ENCODE measurements around the gene PCP2.

The PCP2 gene

DNA sequence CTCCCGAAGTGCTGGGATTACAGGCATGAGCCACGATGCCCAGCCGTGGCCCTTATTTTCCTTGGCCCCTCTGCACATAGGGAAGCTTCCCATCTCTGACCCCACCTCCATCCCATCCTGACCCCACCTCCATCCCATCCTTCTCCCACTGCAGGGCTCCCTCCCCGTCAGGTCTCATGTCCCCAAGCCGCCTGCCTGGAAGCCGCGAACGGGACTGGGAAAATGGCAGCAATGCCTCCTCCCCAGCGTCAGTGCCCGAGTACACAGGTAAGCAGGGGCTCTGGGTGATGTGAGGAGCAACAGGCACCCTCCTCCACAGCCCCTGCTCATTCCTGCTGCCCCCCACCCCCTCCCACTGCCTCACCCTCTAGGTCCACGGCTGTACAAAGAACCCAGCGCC, 16.3 kb downstream of the PCP2 start:
- Histone ChIP-seq H3K36me3 (ENCODE audit: control insufficient read depth, insufficient read depth, low read length) (peaks cover 38% of the 10 kb centered on the region), H3K4me1 (ENCODE audit: control insufficient read depth, insufficient read depth, low read length, poor library complexity, severe bottlenecking) (no peaks in the 10 kb centered on the region), H3K4me3 (ENCODE audit: extremely low read depth, insufficient read depth, low read length, poor library complexity, severe bottlenecking) (no peak overlapping the region), H3K27ac (ENCODE audit: low read depth, low read length, severe bottlenecking) (no peak overlapping the region), H3K9me3 (ENCODE audit: control insufficient read depth, low read length) (no peaks in the 10 kb centered on the region)
- WGBS, 2 experiments (ENCODE audit: insufficient coverage in 2 of 2), result 83 to 88% methylated on average over 6 to 7 of the region's 12 CpGs

DNA sequence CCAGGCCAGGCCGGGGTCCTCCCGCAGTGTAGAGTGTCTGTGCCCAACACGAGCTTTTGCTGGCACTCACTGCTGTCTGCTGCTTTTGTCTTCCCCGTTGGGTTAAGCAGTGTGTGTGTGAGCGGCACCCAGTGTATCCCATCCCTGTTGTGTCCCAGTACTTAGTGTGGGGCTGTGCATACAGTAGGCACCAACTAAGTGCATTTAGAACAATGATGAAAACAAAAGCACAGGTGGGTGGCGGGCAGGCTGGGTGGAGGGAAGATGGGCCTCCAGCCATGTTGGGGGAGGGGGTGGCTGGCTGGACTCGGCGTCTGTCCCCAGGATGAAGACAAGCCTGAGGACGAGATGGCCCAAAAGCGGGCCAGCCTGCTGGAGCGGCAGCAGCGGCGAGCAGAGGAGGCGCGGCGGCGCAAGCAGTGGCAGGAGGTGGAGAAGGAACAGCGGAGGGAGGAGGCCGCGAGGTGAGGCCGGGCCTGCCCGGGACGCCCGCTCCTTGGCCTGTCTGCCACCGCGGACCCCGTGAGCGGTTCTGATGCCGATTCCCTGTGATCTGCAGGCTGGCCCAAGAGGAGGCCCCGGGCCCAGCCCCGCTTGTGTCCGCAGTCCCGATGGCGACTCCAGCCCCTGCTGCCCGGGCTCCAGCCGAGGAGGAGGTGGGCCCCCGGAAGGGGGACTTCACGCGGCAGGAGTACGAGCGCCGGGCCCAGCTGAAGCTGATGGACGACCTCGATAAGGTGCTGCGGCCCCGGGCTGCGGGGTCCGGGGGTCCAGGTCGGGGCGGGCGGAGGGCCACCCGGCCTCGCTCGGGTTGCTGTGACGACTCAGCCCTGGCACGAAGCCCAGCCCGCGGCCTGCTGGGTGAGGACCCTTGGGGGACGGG, 18.4 kb downstream of the PCP2 start:
- Histone ChIP-seq H3K27ac (ENCODE audit: low read depth, low read length, severe bottlenecking) (no peak overlapping the region), H3K4me1 (ENCODE audit: control insufficient read depth, insufficient read depth, low read length, poor library complexity, severe bottlenecking) (no peaks in the 10 kb centered on the region), H3K9me3 (ENCODE audit: control insufficient read depth, low read length) (no peaks in the 10 kb centered on the region), H3K4me3 (ENCODE audit: extremely low read depth, insufficient read depth, low read length, poor library complexity, severe bottlenecking) (no peak overlapping the region), H3K36me3 (ENCODE audit: control insufficient read depth, insufficient read depth, low read length) (peaks cover 24% of the 10 kb centered on the region)
- 92 to 95% methylated on average over 36 to 53 of the region's 59 CpGs for WGBS, 2 experiments (ENCODE audit: insufficient coverage in 2 of 2)

DNA sequence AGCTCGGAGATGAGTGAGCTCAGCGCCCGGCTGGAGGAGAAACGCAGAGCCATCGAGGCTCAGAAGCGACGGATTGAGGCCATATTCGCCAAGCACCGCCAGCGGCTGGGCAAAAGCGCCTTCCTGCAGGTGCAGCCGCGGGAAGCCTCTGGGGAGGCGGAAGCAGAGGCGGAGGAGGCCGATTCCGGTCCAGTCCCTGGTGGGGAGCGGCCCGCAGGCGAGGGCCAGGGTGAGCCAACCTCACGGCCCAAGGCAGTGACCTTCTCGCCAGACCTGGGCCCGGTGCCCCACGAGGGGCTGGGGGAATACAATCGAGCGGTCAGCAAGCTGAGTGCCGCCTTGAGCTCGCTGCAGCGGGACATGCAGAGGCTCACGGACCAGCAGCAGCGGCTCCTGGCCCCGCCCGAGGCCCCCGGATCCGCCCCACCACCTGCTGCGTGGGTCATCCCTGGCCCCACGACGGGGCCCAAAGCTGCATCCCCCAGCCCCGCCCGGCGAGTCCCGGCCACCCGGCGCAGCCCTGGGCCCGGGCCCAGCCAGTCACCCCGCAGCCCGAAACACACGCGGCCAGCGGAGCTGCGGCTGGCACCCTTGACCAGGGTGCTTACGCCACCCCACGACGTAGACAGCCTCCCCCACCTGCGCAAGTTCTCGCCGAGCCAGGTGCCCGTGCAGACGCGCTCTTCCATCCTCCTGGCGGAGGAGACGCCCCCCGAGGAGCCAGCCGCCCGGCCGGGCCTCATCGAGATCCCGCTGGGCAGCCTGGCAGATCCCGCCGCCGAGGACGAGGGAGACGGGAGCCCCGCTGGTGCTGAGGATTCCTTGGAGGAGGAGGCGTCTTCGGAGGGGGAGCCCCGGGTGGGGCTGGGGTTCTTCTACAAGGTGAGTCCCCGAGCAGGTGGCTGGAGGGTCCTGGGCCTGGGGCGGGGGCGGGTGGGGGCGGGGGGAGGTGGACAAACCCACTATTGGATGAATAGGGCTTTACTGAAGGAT, 20.9 kb downstream of the PCP2 start:
- WGBS, 2 experiments (ENCODE audit: insufficient coverage in 2 of 2), result 91 to 95% methylated on average over 60 to 75 of the region's 81 CpGs
- H3K9me3 ChIP-seq (ENCODE audit: control insufficient read depth, low read length), result no peaks in the 10 kb centered on the region
- no peaks in the 10 kb centered on the region for H3K36me3 ChIP-seq (ENCODE audit: control insufficient read depth, insufficient read depth, low read length)
- H3K27ac ChIP-seq (ENCODE audit: low read depth, low read length, severe bottlenecking), result no peak overlapping the region
- no peaks in the 10 kb centered on the region for H3K4me1 ChIP-seq (ENCODE audit: control insufficient read depth, insufficient read depth, low read length, poor library complexity, severe bottlenecking)
- no peak overlapping the region for H3K4me3 ChIP-seq (ENCODE audit: extremely low read depth, insufficient read depth, low read length, poor library complexity, severe bottlenecking)

DNA sequence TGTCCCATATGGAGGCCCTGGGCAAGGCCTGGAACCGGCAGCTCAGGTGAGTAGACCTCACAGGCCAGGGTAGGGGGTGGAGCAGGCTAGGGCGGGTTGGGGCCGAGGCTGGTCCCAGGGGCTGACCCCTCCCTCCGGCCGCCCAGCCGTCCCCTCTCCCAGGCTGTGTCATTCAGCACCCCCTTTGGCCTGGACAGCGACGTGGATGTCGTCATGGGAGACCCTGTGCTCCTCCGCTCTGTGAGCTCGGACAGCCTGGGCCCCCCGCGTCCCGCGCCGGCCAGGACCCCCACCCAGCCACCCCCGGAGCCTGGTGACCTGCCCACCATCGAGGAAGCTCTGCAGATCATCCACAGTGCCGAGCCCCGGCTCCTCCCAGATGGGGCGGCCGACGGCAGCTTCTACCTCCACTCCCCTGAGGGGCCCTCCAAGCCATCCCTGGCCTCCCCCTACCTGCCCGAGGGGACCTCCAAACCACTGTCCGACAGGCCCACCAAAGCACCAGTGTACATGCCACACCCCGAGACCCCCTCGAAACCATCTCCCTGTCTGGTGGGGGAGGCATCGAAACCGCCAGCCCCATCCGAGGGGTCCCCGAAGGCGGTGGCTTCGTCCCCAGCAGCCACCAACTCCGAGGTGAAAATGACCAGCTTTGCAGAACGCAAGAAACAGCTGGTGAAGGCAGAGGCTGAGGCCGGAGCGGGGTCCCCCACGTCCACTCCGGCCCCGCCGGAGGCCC, 21.8 kb downstream of the PCP2 start:
- Histone ChIP-seq H3K4me1 (ENCODE audit: control insufficient read depth, insufficient read depth, low read length, poor library complexity, severe bottlenecking) (no peaks in the 10 kb centered on the region), H3K27ac (ENCODE audit: low read depth, low read length, severe bottlenecking) (no peak overlapping the region), H3K4me3 (ENCODE audit: extremely low read depth, insufficient read depth, low read length, poor library complexity, severe bottlenecking) (no peak overlapping the region), H3K36me3 (ENCODE audit: control insufficient read depth, insufficient read depth, low read length) (no peaks in the 10 kb centered on the region), H3K9me3 (ENCODE audit: control insufficient read depth, low read length) (no peaks in the 10 kb centered on the region)
- 88 to 95% methylated on average over 33 to 39 of the region's 41 CpGs for WGBS, 2 experiments (ENCODE audit: insufficient coverage in 2 of 2)

DNA sequence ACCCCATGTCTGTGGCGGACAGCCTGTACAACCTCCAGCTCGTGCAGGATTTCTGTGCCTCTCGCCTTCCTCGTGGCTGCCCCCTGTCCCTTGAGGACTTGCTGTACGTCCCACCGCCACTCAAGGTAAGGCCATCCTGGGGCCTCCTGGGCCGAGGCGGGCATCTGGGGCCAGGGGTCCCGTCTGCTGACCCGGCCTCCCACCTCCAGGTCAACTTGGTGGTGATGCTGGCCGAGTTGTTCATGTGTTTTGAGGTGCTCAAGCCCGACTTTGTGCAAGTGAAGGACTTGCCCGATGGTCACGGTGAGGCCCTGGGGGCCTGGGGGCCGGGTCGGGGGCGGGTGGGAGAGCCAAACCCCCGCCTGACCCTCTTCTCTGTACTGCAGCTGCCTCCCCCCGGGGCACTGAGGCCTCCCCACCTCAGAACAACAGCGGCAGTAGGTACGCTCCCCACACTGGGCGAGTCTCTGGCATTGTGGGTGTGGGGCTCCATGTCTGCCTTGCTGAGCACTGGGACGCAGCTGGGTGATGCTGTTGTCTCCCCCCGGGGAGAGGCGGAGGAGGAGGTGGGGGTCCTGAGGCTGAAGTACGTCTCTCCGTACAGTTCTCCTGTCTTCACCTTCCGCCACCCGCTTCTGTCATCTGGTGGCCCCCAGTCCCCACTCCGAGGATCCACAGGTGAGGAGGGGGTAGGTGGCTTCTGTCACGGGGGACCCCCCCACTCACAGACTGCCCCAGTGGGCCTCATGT, 22.9 kb downstream of the PCP2 start:
- Histone ChIP-seq H3K4me1 (ENCODE audit: control insufficient read depth, insufficient read depth, low read length, poor library complexity, severe bottlenecking) (no peaks in the 10 kb centered on the region), H3K9me3 (ENCODE audit: control insufficient read depth, low read length) (no peaks in the 10 kb centered on the region), H3K27ac (ENCODE audit: low read depth, low read length, severe bottlenecking) (no peak overlapping the region), H3K36me3 (ENCODE audit: control insufficient read depth, insufficient read depth, low read length) (no peaks in the 10 kb centered on the region), H3K4me3 (ENCODE audit: extremely low read depth, insufficient read depth, low read length, poor library complexity, severe bottlenecking) (no peak overlapping the region)
- 84 to 94% methylated on average over 11 to 23 of the region's 31 CpGs for WGBS, 2 experiments (ENCODE audit: insufficient coverage in 2 of 2)

DNA sequence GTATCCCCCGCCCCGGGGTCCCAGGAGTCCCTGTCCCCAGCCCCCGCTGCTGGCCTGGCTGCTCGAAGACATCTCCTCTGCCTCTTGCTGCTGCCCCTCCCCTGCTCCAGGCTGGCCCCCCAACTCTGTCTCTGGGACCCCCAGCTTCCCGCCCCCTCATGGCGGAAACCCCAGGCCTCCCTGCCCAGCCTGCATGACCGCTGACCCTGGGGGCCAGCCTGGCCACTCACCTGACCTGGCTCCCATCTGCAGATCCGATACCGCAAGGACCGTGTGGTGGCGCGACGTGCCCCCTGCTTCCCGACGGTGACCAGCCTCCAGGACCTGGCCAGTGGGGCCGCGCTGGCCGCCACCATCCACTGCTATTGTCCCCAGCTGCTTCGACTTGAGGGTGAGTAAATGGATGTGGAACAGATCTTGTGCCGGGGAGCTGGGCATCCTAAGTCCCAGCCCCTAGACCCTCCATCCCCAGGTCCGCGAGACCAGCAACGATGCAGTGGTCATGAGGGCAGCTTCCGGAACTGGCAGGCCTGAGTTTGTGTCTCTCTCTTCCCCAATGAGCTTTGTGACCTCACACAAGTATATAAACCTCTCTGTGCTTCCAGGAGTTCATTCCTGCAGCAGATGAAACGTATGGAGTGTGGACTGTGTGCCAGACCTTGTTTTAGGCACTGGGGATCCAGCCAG, 25.5 kb downstream of the PCP2 start:
- H3K4me1 ChIP-seq (ENCODE audit: control insufficient read depth, insufficient read depth, low read length, poor library complexity, severe bottlenecking), result no peaks in the 10 kb centered on the region
- H3K27ac ChIP-seq (ENCODE audit: low read depth, low read length, severe bottlenecking), result no peak overlapping the region
- no peaks in the 10 kb centered on the region for H3K36me3 ChIP-seq (ENCODE audit: control insufficient read depth, insufficient read depth, low read length)
- no peaks in the 10 kb centered on the region for H3K9me3 ChIP-seq (ENCODE audit: control insufficient read depth, low read length)
- 92 to 95% methylated on average over 13 to 16 of the region's 25 CpGs for WGBS, 2 experiments (ENCODE audit: insufficient coverage in 2 of 2)
- no peak overlapping the region for H3K4me3 ChIP-seq (ENCODE audit: extremely low read depth, insufficient read depth, low read length, poor library complexity, severe bottlenecking)

DNA sequence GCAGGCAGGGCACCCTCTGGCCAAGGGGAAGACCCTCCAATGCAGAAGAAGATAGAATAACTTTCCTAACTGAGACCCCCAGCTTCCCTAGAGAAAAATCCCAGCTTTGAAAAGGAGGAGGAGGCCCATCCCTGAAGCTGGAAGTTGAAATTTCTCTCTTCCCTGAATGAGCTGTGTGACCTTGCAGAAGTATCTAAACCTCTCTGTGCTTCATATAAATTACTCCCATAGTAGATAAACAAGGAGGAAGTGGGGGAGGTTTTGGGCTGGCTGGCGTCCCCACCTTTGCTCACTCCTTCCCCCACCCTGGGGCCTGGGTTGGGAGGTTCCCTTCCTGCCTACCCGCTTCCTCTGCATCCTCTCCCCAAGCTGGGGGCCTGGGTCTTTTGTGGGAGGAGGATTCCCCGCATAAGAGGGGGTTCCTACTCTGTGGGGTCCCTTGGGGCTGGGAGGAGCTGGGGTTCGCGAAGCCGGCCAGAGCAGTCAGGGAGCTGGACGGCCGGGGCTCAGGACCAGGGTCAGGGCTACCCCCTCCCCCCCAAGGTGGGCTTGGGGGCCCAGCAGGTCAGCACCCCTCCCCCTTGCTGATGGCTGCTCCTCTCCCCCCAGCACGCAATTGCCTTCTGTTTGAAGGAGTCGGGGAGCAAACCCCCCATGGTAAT, 26.2 kb downstream of the PCP2 start:
- no peaks in the 10 kb centered on the region for H3K4me1 ChIP-seq (ENCODE audit: control insufficient read depth, insufficient read depth, low read length, poor library complexity, severe bottlenecking)
- no peaks in the 10 kb centered on the region for H3K9me3 ChIP-seq (ENCODE audit: control insufficient read depth, low read length)
- no peaks in the 10 kb centered on the region for H3K36me3 ChIP-seq (ENCODE audit: control insufficient read depth, insufficient read depth, low read length)
- 80 to 83% methylated on average over 1 to 5 of the region's 10 CpGs for WGBS, 2 experiments (ENCODE audit: insufficient coverage in 2 of 2)
- no peak overlapping the region for H3K27ac ChIP-seq (ENCODE audit: low read depth, low read length, severe bottlenecking)
- H3K4me3 ChIP-seq (ENCODE audit: extremely low read depth, insufficient read depth, low read length, poor library complexity, severe bottlenecking), result no peak overlapping the region

DNA sequence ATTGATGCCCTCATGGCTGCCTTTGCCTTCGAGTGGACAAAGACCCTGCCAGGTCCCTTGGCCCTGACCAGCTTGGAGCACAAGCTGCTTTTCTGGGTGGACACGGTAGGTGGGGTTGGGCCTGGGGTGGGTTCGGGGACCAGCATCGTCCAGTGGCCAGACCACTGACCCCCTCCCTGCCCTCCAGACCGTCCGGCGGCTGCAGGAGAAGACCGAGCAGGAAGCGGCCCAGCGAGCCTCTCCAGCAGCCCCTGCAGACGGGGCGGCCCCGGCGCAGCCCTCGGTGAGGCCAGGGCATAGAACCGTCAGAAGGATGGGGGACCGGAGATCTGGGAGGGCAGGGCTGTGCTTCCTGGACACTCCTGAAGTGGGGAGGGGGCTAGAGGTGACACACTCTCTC, 27.2 kb downstream of the PCP2 start:
- Histone ChIP-seq H3K27ac (ENCODE audit: low read depth, low read length, severe bottlenecking) (no peak overlapping the region), H3K36me3 (ENCODE audit: control insufficient read depth, insufficient read depth, low read length) (no peaks in the 10 kb centered on the region), H3K4me1 (ENCODE audit: control insufficient read depth, insufficient read depth, low read length, poor library complexity, severe bottlenecking) (no peaks in the 10 kb centered on the region), H3K4me3 (ENCODE audit: extremely low read depth, insufficient read depth, low read length, poor library complexity, severe bottlenecking) (no peak overlapping the region), H3K9me3 (ENCODE audit: control insufficient read depth, low read length) (no peaks in the 10 kb centered on the region)
- WGBS, 2 experiments (ENCODE audit: insufficient coverage in 2 of 2), result 96 to 100% methylated on average over 7 to 16 of the region's 17 CpGs

DNA sequence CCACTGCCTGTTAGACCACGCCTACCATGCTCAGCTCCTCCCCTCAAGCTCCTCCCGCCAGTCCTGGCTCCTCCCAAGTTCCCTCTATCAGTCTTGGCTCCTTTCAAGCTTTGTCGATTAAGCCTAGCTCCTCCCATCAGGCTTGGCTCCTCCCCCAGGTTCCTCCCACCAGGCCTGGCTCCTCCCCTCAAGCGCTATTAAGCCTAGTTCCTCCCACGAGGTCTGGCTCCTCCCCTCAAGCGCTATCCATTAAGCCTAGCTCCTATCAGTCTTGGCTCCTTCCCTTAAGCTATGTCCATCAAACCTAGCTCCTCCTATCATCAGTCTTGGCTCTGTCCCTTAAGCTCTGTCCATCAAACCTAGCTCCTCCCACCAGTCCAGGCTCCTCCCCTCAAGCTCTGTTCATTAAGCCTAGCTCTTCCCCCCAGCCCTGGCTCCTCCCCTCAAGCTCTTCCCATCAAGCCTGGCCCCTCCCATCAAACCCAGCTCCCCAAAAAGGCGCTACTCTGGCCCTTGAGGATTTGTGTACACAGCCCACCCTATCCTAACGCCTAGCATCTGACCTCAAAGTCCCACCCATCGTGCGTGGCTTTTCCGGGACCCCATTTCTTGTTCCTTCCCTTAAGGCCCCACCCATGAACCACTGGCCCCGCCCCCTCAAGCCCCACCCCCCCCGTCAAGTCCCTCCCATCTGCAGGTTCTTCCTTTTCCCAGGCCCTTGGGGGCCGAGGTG, 27.9 kb downstream of the PCP2 start:
- Histone ChIP-seq H3K27ac (ENCODE audit: low read depth, low read length, severe bottlenecking) (no peak overlapping the region), H3K4me1 (ENCODE audit: control insufficient read depth, insufficient read depth, low read length, poor library complexity, severe bottlenecking) (no peaks in the 10 kb centered on the region), H3K4me3 (ENCODE audit: extremely low read depth, insufficient read depth, low read length, poor library complexity, severe bottlenecking) (no peak overlapping the region), H3K36me3 (ENCODE audit: control insufficient read depth, insufficient read depth, low read length) (no peaks in the 10 kb centered on the region), H3K9me3 (ENCODE audit: control insufficient read depth, low read length) (no peaks in the 10 kb centered on the region)
- WGBS, 2 experiments (ENCODE audit: insufficient coverage in 2 of 2), result 86 to 87% methylated on average over 7 to 8 of the region's 14 CpGs
